Measurements from ENCODE around the gene PPARG.

DNA sequence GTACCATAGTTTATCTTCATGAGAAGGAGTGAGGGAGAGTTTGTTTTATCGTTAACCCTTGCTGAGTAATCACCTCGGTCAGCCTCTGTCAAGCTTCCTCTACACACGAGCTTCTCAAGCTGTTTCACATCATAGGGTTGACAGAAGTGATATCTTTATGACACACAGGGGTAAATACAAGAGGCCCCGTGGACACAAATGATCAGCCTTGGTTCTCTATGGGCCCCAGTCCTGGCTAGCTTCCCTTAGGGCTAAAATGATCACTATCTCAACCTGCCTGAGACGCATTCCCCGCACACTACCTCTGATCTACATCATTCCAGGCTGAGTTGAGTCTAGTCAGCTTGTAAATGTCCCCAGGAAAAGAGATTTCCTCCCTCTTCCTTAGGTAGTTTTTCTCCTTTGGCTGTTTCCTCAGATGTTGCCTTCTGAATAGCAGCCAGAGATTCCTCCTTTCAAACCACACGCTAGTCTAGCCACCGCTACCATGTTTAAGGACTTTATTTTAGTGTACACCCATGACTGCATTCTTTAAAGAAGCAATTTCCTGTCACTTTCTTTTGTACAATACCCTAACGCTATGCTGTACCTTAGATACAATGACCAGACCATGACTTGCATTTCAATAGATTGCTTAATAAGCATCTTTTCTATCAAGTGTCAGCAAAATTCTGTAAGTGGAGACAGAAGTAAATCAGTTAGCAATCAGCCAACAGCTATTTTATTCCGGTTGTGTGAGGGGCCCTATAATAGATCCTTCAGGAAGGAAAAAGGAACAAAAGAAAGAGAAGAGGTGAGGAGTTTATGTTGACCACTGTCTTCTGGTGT lies 35.1 kb upstream of the PPARG start:
- TF ChIP-seq, protein P1, sequence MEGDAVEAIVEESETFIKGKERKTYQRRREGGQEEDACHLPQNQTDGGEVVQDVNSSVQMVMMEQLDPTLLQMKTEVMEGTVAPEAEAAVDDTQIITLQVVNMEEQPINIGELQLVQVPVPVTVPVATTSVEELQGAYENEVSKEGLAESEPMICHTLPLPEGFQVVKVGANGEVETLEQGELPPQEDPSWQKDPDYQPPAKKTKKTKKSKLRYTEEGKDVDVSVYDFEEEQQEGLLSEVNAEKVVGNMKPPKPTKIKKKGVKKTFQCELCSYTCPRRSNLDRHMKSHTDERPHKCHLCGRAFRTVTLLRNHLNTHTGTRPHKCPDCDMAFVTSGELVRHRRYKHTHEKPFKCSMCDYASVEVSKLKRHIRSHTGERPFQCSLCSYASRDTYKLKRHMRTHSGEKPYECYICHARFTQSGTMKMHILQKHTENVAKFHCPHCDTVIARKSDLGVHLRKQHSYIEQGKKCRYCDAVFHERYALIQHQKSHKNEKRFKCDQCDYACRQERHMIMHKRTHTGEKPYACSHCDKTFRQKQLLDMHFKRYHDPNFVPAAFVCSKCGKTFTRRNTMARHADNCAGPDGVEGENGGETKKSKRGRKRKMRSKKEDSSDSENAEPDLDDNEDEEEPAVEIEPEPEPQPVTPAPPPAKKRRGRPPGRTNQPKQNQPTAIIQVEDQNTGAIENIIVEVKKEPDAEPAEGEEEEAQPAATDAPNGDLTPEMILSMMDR (IDR thresholded peaks at IDR 0.05): no peak
- TF ChIP-seq JUNB (IDR thresholded peaks at IDR 0.05) (no peak), POLR2A (IDR thresholded peaks at IDR 0.05; ENCODE audit: low read length) (no peak), REST (IDR thresholded peaks at IDR 0.05) (no peak), EP300 (IDR thresholded peaks at IDR 0.05) (no peak), TP53 (CRISPR knock-in tag; IDR thresholded peaks at IDR 0.05) (no peak), BHLHE40 (IDR thresholded peaks at IDR 0.05; ENCODE audit: low read depth, low read length) (no peak), MYC (IDR thresholded peaks at IDR 0.05; ENCODE audit: borderline replicate concordance, low read length) (no peak), ZFP36 (IDR thresholded peaks at IDR 0.05; ENCODE audit: borderline replicate concordance, partially characterized antibody) (no peak), NR3C1 (IDR thresholded peaks at IDR 0.05) (no peak), CBX8 (IDR thresholded peaks at IDR 0.05) (no peak), USF2 (IDR thresholded peaks at IDR 0.05) (no peak), RAD21 (conservative IDR thresholded peaks at IDR 0.05 in 1 of 2, IDR thresholded peaks at IDR 0.05 in 1 of 2) (no peak)
- TF ChIP-seq, protein P2, sequence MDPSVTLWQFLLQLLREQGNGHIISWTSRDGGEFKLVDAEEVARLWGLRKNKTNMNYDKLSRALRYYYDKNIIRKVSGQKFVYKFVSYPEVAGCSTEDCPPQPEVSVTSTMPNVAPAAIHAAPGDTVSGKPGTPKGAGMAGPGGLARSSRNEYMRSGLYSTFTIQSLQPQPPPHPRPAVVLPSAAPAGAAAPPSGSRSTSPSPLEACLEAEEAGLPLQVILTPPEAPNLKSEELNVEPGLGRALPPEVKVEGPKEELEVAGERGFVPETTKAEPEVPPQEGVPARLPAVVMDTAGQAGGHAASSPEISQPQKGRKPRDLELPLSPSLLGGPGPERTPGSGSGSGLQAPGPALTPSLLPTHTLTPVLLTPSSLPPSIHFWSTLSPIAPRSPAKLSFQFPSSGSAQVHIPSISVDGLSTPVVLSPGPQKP (IDR thresholded peaks at IDR 0.05; ENCODE audit: low read depth, low read length): no peak
